ENCODE data around the gene CCDC146. TPM values are rescaled to one million over a fixed set of nuclear protein-coding genes. Genes with fewer than 3 reads are reported as not detected.
A peak's percentile ranks its signal among the peaks of the same experiment; 100 is the strongest.

The CCDC146 gene
- polyA plus RNA-seq, 3 donors, result 0.08 to 7.2 (median 0.40) TPM

- H3K4me3 ChIP-seq (replicated peaks in 1 of 3; ENCODE audit: low read depth in 2 of 3, low read length in 3 of 3), result no peak overlapping the region
- peaks cover 27% of the 10 kb centered on the region for H3K4me1 Mint-ChIP-seq
- TF ChIP-seq CTCF (IDR thresholded peaks at IDR 0.05), result no peak
- peaks cover 54 to 62% of the 10 kb centered on the region in 2 donors for H3K4me1 ChIP-seq (ENCODE audit: control insufficient read depth in 1 of 2, insufficient read depth in 2 of 2, low read length in 2 of 2)
- peaks cover 9% of the 10 kb centered on the region for H3K79me2 ChIP-seq (ENCODE audit: insufficient read depth, low read length)
- H3K36me3 ChIP-seq (replicated peaks in 1 of 2; ENCODE audit: control insufficient read depth in 1 of 2, insufficient read depth in 2 of 2, low read length in 2 of 2), result peaks cover 0 to 6% of the 10 kb centered on the region in 2 donors
- H3K9me3 ChIP-seq (replicated peaks in 1 of 2; ENCODE audit: control insufficient read depth in 1 of 2, insufficient read depth in 1 of 2, low read length in 2 of 2), result no peaks in the 10 kb centered on the region
- no peak overlapping the region for H3K9ac ChIP-seq (ENCODE audit: insufficient read depth, low read length, poor library complexity, severe bottlenecking)
- H3K27ac ChIP-seq (ENCODE audit: low read depth in 1 of 2, low read length in 2 of 2), result no peak overlapping the region
- peaks cover 0 to 1% (median 0%) of the 10 kb centered on the region in 7 donors for H3K9me3 Mint-ChIP-seq
- H3K27me3 Mint-ChIP-seq (ENCODE audit: low read depth in 3 of 3), result peaks cover 0 to 3% (median 2%) of the 10 kb centered on the region in 3 donors
- intact Hi-C loops (cut with micrococcal nuclease), result no loop called here
- no peak overlapping the region for H2AFZ ChIP-seq (ENCODE audit: insufficient read depth, low read depth, low read length, poor library complexity, severe bottlenecking)
- no peak for DNase-seq
- H3K27me3 ChIP-seq (ENCODE audit: control insufficient read depth in 2 of 2, insufficient read depth in 2 of 2, low read length in 2 of 2), result no peaks in the 10 kb centered on the region
- H3K36me3 Mint-ChIP-seq, result peaks cover 22 to 26% of the 10 kb centered on the region in 2 donors
- H3K4me2 ChIP-seq (replicated peaks; ENCODE audit: extremely low read depth, low read length, poor library complexity, severe bottlenecking), result no peak overlapping the region
- peak overlapping the region in 2 of 7 donors; percentile 5 to 82 for H3K27ac Mint-ChIP-seq
- H3K4me3 Mint-ChIP-seq, result no peak overlapping the region
- peaks cover 40% of the 10 kb centered on the region for H4K20me1 ChIP-seq (ENCODE audit: insufficient read depth, low read length)
Measured at GRCh38 chr7:77335581-77335980, 213.2 kb downstream of the CCDC146 start.

DNA sequence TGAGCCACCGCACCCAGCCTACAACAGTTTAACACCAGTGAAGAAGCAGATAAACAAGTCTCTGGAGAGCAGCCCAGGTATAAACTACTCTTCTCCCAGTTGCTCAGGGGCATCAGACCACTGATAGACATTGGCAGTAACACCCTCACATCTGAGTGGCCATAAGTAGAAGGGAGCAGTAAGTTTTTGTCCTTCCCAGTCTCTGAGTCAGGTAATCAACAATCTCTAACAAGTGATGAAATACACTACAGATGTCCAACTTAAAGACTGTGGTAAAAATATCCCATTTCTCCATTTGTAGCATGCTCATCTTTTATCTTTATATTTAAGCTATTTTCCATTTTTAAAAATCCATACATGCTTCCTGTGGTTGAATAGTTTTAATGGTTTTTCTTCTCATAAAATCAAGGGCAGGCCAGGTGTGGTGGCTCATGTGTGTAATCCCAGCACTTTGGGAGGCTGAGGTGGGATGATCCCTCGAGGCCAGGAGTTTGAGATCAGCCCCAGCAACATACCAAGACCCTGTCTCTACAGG is 215.1 kb downstream of the CCDC146 start:
- DNase-seq, result peak in 1 of 3 donors; percentile 14
- H3K9me3 Mint-ChIP-seq, result peaks cover 0 to 1% (median 0%) of the 10 kb centered on the region in 7 donors
- H3K27ac Mint-ChIP-seq, result peak overlapping the region in 5 of 7 donors; percentile 64 to 85 (median 72)
- TF ChIP-seq CTCF (IDR thresholded peaks at IDR 0.05), result no peak
- H4K20me1 ChIP-seq (ENCODE audit: insufficient read depth, low read length), result peaks cover 42% of the 10 kb centered on the region
- H3K9me3 ChIP-seq (replicated peaks in 1 of 2; ENCODE audit: control insufficient read depth in 1 of 2, insufficient read depth in 1 of 2, low read length in 2 of 2), result no peaks in the 10 kb centered on the region
- no peak overlapping the region for H3K27ac ChIP-seq (ENCODE audit: low read depth in 1 of 2, low read length in 2 of 2)
- H3K4me3 ChIP-seq (replicated peaks in 1 of 3; ENCODE audit: low read depth in 2 of 3, low read length in 3 of 3), result peak overlapping the region in 1 of 3 experiments; percentile 59
- peak overlapping the region; percentile 60 for H3K4me2 ChIP-seq (replicated peaks; ENCODE audit: extremely low read depth, low read length, poor library complexity, severe bottlenecking)
- H3K79me2 ChIP-seq (ENCODE audit: insufficient read depth, low read length), result peaks cover 6% of the 10 kb centered on the region
- peaks cover 22 to 24% of the 10 kb centered on the region in 2 donors for H3K36me3 Mint-ChIP-seq
- peaks cover 40 to 47% of the 10 kb centered on the region in 2 donors for H3K4me1 ChIP-seq (ENCODE audit: control insufficient read depth in 1 of 2, insufficient read depth in 2 of 2, low read length in 2 of 2)
- H3K36me3 ChIP-seq (replicated peaks in 1 of 2; ENCODE audit: control insufficient read depth in 1 of 2, insufficient read depth in 2 of 2, low read length in 2 of 2), result peaks cover 0 to 6% of the 10 kb centered on the region in 2 donors
- WGBS (ENCODE audit: insufficient coverage), result no CpG with 5 or more reads among the region's 2 CpGs
- H3K4me3 Mint-ChIP-seq, result peak overlapping the region in 1 of 2 donors; percentile 24
- no peak overlapping the region for H3K9ac ChIP-seq (ENCODE audit: insufficient read depth, low read length, poor library complexity, severe bottlenecking)
- H3K27me3 ChIP-seq (ENCODE audit: control insufficient read depth in 2 of 2, insufficient read depth in 2 of 2, low read length in 2 of 2), result no peaks in the 10 kb centered on the region
- no peak overlapping the region for H2AFZ ChIP-seq (ENCODE audit: insufficient read depth, low read depth, low read length, poor library complexity, severe bottlenecking)
- H3K4me1 Mint-ChIP-seq, result peaks cover 14% of the 10 kb centered on the region
- H3K27me3 Mint-ChIP-seq (ENCODE audit: low read depth in 3 of 3), result peaks cover 0 to 3% (median 0%) of the 10 kb centered on the region in 3 donors
- intact Hi-C loops (cut with micrococcal nuclease), result no loop called here
